Jurkat, Clone E6-1 (cell line): ENCODE measurements around the gene CPEB1.
A peak's percentile ranks its signal among the peaks of the same experiment; 100 is the strongest.
"Not testable (repeated sequence)": the region's sequence is repeated elsewhere in the genome, so short reads cannot be mapped to it uniquely, and the experiment has no call there.

Experiments
- DNase-seq: peaks from one replicate; pipeline ENCODE4 v3.0.0-alpha.2; 2011; ENCODE audit warnings: low read depth, low spot score
- H3K4me3 ChIP-seq: 2 replicates; pipeline ENCODE4 v1.5.1; 2011; ENCODE audit warnings: mild to moderate bottlenecking, low read length, control low read depth, moderate library complexity

Gene CPEB1

GRCh38 chr15:82533801-82534200 lies 113.4 kb downstream of the CPEB1 start:
- no peak overlapping the region for H3K4me3 ChIP-seq
- DNase-seq = no peak

GRCh38 chr15:82532991-82533481 lies 114.1 kb downstream of the CPEB1 start:
- no peak for DNase-seq
- H3K4me3 ChIP-seq = no peak overlapping the region

- no peak overlapping the region for H3K4me3 ChIP-seq
- DNase-seq = no peak
Observed at GRCh38 chr15:82532383-82532990, 114.7 kb downstream of the CPEB1 start.

GRCh38 chr15:82531496-82532382 lies 115.4 kb downstream of the CPEB1 start:
- no peak for DNase-seq
- no peak overlapping the region for H3K4me3 ChIP-seq

GRCh38 chr15:82530606-82531379 lies 116.4 kb downstream of the CPEB1 start:
- H3K4me3 ChIP-seq = peak overlapping the region; percentile 22; the same call in 1 of the 2 replicates
- DNase-seq = no peak

- no peak overlapping the region for H3K4me3 ChIP-seq
- no peak for DNase-seq
Observed at GRCh38 chr15:82530006-82530405, 117.2 kb downstream of the CPEB1 start.

- not testable (repeated sequence) for H3K4me3 ChIP-seq, DNase-seq
Observed at GRCh38 chr15:82513587-82513986, 133.6 kb downstream of the CPEB1 start.

- not testable (repeated sequence) for H3K4me3 ChIP-seq, DNase-seq
Observed at GRCh38 chr15:82507693-82508092, 139.5 kb downstream of the CPEB1 start.

GRCh38 chr15:82507087-82507486 lies 140.1 kb downstream of the CPEB1 start:
- H3K4me3 ChIP-seq, DNase-seq: not testable (repeated sequence)

- H3K4me3 ChIP-seq, DNase-seq: not testable (repeated sequence)
Observed at GRCh38 chr15:82505842-82506241, 141.3 kb downstream of the CPEB1 start.

- not testable (repeated sequence) for DNase-seq, H3K4me3 ChIP-seq
Observed at GRCh38 chr15:82504074-82504473, 143.1 kb downstream of the CPEB1 start.

GRCh38 chr15:82502700-82503339 lies 144.3 kb downstream of the CPEB1 start:
- not testable (repeated sequence) for DNase-seq, H3K4me3 ChIP-seq

- DNase-seq, H3K4me3 ChIP-seq: not testable (repeated sequence)
Observed at GRCh38 chr15:82500772-82501171, 146.4 kb downstream of the CPEB1 start.

GRCh38 chr15:82497978-82498377 lies 149.2 kb downstream of the CPEB1 start:
- DNase-seq, H3K4me3 ChIP-seq: not testable (repeated sequence)
